GM18858 (cell line): ENCODE measurements around the gene COL18A1.
"Not testable (repeated sequence)": the region's sequence is repeated elsewhere in the genome, so short reads cannot be mapped to it uniquely, and the experiment has no call there.

Experiments
- ATAC-seq: cut with Tn5 transposase; IDR thresholded peaks from one replicate; pipeline ENCODE4 v1.9.1; 2021; ENCODE audit not compliant: unreplicated experiment

COL18A1 gene

GRCh38 chr21:45438391-45439145 lies 33.6 kb downstream of the COL18A1 start:
- no peak for ATAC-seq

- no peak for ATAC-seq
Measured at GRCh38 chr21:45439161-45439872, 34.4 kb downstream of the COL18A1 start.

- ATAC-seq: no peak
Measured at GRCh38 chr21:45439901-45440461, 35.0 kb downstream of the COL18A1 start.

GRCh38 chr21:45440736-45441350 lies 35.9 kb downstream of the COL18A1 start:
- ATAC-seq: no peak

GRCh38 chr21:45441431-45442255 lies 36.7 kb downstream of the COL18A1 start:
- ATAC-seq: no peak

- ATAC-seq: no peak
Measured at GRCh38 chr21:45442276-45442675, 37.3 kb downstream of the COL18A1 start.

- not testable (repeated sequence) for ATAC-seq
Measured at GRCh38 chr21:45442686-45443594, 38.0 kb downstream of the COL18A1 start.

GRCh38 chr21:45443595-45444181 lies 38.7 kb downstream of the COL18A1 start:
- ATAC-seq: no peak

GRCh38 chr21:45444385-45444784 lies 39.4 kb downstream of the COL18A1 start:
- ATAC-seq: no peak

GRCh38 chr21:45445369-45445768 lies 40.4 kb downstream of the COL18A1 start:
- no peak for ATAC-seq

- no peak for ATAC-seq
Measured at GRCh38 chr21:45447821-45448220, 42.9 kb downstream of the COL18A1 start.

GRCh38 chr21:45448283-45448809 lies 43.4 kb downstream of the COL18A1 start:
- no peak for ATAC-seq

GRCh38 chr21:45448810-45449657 lies 44.1 kb downstream of the COL18A1 start:
- no peak for ATAC-seq

GRCh38 chr21:45449658-45450422 lies 44.9 kb downstream of the COL18A1 start:
- no peak for ATAC-seq

- no peak for ATAC-seq
Measured at GRCh38 chr21:45450423-45451090, 45.6 kb downstream of the COL18A1 start.

- no peak for ATAC-seq
Measured at GRCh38 chr21:45451091-45451740, 46.3 kb downstream of the COL18A1 start.
